GM23338 (cell line): ENCODE results near the gene UVRAG.

Experiments used
- EZH2 ChIP-seq: fragments of 200-600 bp; sonication (generic); IDR thresholded peaks from one replicate; pipeline ENCODE4 v1.8.0; 2017; ENCODE audit warnings: antibody characterized with exemption, mild to moderate bottlenecking, low read depth; ENCODE audit not compliant: unreplicated experiment
- EZH2phosphoT487 ChIP-seq: fragments of 200-600 bp; sonication (generic); IDR thresholded peaks from one replicate; pipeline ENCODE4 v1.8.1; 2018; ENCODE audit warnings: antibody characterized with exemption; ENCODE audit not compliant: unreplicated experiment
- POLR2AphosphoS5 ChIP-seq: IDR thresholded peaks from 2 replicates; pipeline ENCODE4 v1.6.1; 2016; ENCODE audit warnings: antibody characterized with exemption, low read depth
- REST ChIP-seq: IDR thresholded peaks from one replicate; pipeline ENCODE4 v1.6.1; 2018; ENCODE audit warnings: antibody characterized with exemption; ENCODE audit not compliant: unreplicated experiment
- ZNF331 ChIP-seq: fragments of 250-450 bp; sonication (Bioruptor Pico); IDR thresholded peaks from 2 replicates; pipeline ENCODE4 v1.5.0; 2020; ENCODE audit warnings: low read depth, mild to moderate bottlenecking, moderate library complexity
- TF ChIP-seq, protein P1 (sequence below), 2 experiments: fragments of 200-600 bp in 1 of 2; sonication (generic) in 1 of 2; conservative IDR thresholded peaks; 2 replicates each; pipeline versions ENCODE4 v1.5.1 to v1.6.1; 2016 to 2017; ENCODE audit warnings: antibody characterized with exemption in 2 of 2, low read depth in 2 of 2, mild to moderate bottlenecking in 2 of 2, moderate library complexity in 1 of 2
- TF ChIP-seq, protein P2 (sequence below): IDR thresholded peaks from 2 replicates; pipeline ENCODE4 v1.6.1; 2016; ENCODE audit warnings: antibody characterized with exemption

GRCh38 chr11:75796091-75796435, 18.9 kb upstream of the UVRAG start:
- TF ChIP-seq, protein P1, sequence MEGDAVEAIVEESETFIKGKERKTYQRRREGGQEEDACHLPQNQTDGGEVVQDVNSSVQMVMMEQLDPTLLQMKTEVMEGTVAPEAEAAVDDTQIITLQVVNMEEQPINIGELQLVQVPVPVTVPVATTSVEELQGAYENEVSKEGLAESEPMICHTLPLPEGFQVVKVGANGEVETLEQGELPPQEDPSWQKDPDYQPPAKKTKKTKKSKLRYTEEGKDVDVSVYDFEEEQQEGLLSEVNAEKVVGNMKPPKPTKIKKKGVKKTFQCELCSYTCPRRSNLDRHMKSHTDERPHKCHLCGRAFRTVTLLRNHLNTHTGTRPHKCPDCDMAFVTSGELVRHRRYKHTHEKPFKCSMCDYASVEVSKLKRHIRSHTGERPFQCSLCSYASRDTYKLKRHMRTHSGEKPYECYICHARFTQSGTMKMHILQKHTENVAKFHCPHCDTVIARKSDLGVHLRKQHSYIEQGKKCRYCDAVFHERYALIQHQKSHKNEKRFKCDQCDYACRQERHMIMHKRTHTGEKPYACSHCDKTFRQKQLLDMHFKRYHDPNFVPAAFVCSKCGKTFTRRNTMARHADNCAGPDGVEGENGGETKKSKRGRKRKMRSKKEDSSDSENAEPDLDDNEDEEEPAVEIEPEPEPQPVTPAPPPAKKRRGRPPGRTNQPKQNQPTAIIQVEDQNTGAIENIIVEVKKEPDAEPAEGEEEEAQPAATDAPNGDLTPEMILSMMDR (conservative IDR thresholded peaks at IDR 0.05; ENCODE audit: low read depth in 2 of 2), result no peak
- TF ChIP-seq POLR2AphosphoS5 (no peak), EZH2 (no peak), REST (no peak), EZH2phosphoT487 (no peak), ZNF331 (no peak)
- TF ChIP-seq, protein P2, sequence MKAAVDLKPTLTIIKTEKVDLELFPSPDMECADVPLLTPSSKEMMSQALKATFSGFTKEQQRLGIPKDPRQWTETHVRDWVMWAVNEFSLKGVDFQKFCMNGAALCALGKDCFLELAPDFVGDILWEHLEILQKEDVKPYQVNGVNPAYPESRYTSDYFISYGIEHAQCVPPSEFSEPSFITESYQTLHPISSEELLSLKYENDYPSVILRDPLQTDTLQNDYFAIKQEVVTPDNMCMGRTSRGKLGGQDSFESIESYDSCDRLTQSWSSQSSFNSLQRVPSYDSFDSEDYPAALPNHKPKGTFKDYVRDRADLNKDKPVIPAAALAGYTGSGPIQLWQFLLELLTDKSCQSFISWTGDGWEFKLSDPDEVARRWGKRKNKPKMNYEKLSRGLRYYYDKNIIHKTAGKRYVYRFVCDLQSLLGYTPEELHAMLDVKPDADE, result no peak
